Fibroblast of mammary gland (primary cell): Measurements from ENCODE around the gene PHRF1.

Source experiments
- DNase-seq: peaks from one replicate; pipeline ENCODE4 v3.0.0-alpha.2; 2010; ENCODE audit warnings: low read depth
- H3K4me3 ChIP-seq: 2 replicates; pipeline ENCODE4 v1.5.1; 2011; ENCODE audit warnings: low read depth, mild to moderate bottlenecking, low read length, moderate library complexity; ENCODE audit not compliant: control insufficient read depth
- CTCF ChIP-seq: conservative IDR thresholded peaks from 2 replicates; pipeline ENCODE4 v1.5.1; 2011; ENCODE audit warnings: low read depth, low read length, inconsistent platforms; ENCODE audit not compliant: control insufficient read depth, insufficient read depth

Gene PHRF1

GRCh38 chr11:608791-609251, 32.6 kb downstream of the PHRF1 start:
- H3K4me3 ChIP-seq = no peak overlapping the region
- TF ChIP-seq CTCF = no peak
- no peak for DNase-seq

- H3K4me3 ChIP-seq = no peak overlapping the region
- DNase-seq = no peak
- TF ChIP-seq CTCF = no peak
Measured at GRCh38 chr11:609341-609811, 33.1 kb downstream of the PHRF1 start.

- no peak for TF ChIP-seq CTCF
- no peak overlapping the region for H3K4me3 ChIP-seq
- no peak for DNase-seq
Measured at GRCh38 chr11:610146-610801, 34.0 kb downstream of the PHRF1 start.

GRCh38 chr11:611001-611996, 35.0 kb downstream of the PHRF1 start:
- no peak overlapping the region for H3K4me3 ChIP-seq
- no peak for TF ChIP-seq CTCF
- DNase-seq = no peak

DNA sequence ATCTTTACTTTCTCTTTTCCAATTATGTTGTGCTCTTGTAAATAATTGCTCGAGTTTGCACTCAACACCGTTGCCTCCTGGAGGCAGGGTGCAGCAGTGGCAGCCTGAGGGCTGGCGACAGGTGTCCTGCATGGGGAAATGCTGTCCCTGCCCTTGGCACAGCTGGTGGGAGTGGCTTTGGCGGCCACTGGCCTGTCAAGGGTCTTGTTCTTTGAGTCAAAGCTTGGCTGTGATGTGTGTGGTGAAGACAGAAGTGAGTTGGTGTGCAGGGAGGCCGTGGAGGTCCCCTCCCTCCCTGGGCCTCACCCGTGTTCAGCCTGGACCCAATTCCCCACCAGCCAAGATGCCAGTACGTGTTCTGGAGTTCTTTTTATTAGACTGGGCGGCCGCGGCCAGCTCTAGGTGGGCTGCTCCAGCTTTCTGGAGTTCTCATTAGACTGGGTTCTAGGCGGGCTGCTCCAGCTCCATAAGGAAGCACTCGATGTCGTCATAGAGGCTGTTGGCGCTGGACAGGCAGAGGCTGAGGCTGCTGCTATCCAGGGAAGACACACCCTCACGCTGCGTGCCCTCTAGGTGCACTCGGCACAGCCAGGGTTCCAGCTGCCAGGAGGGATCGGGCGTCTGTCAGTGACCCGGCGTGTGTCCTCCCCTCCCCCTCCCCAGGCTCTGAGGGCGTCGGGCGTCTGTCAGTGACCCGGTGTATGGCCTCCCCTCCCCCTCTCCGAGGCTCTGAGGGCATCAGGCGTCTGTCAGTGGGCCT, 36.1 kb downstream of the PHRF1 start:
- DNase-seq = peak; percentile 29
- H3K4me3 ChIP-seq = no peak overlapping the region
- TF ChIP-seq CTCF = peak; percentile 24

DNA sequence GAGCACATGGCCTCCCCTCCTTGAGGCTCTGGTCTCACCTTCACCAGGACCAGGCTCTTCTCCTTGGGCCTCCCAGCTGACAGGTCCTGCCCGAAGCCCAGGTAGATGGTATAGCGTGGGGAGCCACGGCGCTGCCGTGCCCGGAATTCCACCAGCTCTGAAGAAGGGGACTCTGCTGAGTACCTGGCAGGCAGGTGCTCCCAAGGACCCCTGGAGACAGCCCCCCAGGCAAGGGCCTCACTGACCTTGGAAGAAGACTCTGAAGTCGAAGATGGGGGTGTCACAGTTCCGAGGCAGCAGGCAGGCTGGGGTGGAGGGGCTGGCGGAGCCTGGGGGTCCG, 36.7 kb downstream of the PHRF1 start:
- TF ChIP-seq CTCF = no peak
- H3K4me3 ChIP-seq = no peak overlapping the region
- no peak for DNase-seq
